GM12878 (cell line): ENCODE data around the gene PHF2. TPM values are rescaled to one million over a fixed set of nuclear protein-coding genes. Genes with fewer than 3 reads are reported as not detected.
A peak's percentile ranks its signal among the peaks of the same experiment; 100 is the strongest.

Source experiments
- ATAC-seq: fragments of 200-7000 bp; cut with Tn5 transposase; 3 replicates; pipeline ENCODE4 v1.9.1; 2020; ENCODE audit warnings: mild to moderate bottlenecking, moderate library complexity
- BruUV-seq: library from RNA; stranded (reverse); fragments of 400-500 nt; replicated peaks from 2 replicates; lab custom pipeline; 2021; lab: Mats Ljungman, UMichigan
- CTCF ChIA-PET: fragments of 300-600 bp; sonication (Branson Sonifier 250); formaldehyde crosslinking; extraction: SDS; loops from one replicate; lab custom pipeline; 2021; ENCODE audit warnings: inconsistent platforms; lab: Yijun Ruan, JAX
- POLR2A ChIA-PET: fragments of 350-600 bp; formaldehyde crosslinking; extraction: SDS; loops from one replicate; lab custom pipeline; 2021; ENCODE audit warnings: inconsistent platforms; lab: Charles Lee
- RAD21 ChIA-PET: fragments of 300-600 bp; sonication (Branson Sonifier 250); formaldehyde crosslinking; loops from one replicate; lab custom pipeline; 2023; ENCODE audit warnings: antibody characterized with exemption; ENCODE audit not compliant: unreplicated experiment; lab: Charles Lee
- SMC1A ChIA-PET: fragments of 300-600 bp; sonication (Branson Sonifier 250); formaldehyde crosslinking; loops from one replicate; lab custom pipeline; 2023; ENCODE audit not compliant: unreplicated experiment, uncharacterized antibody; lab: Charles Lee
- DNase-seq: peaks from one replicate; pipeline ENCODE4 v3.0.0-alpha.2; 2011; ENCODE audit warnings: low read depth, low spot score
- FAIRE-seq: peaks from 3 replicates; lab custom pipeline; 2011; peaks lifted over from hg19 to GRCh38; lab: Jason Lieb, UNC
- H2AFZ ChIP-seq: 2 replicates; pipeline ENCODE4 v1.6.0; 2011; ENCODE audit warnings: low read depth, low read length, control low read depth; ENCODE audit not compliant: control insufficient read depth
- H3K27ac ChIP-seq: 2 replicates; pipeline ENCODE4 v1.5.1; 2011; ENCODE audit warnings: control low read depth; ENCODE audit not compliant: control insufficient read depth, insufficient read depth
- H3K27me3 ChIP-seq, 2 experiments: replicated peaks in 1 of 2; 2 replicates each; pipeline versions ENCODE4 v1.6.0 to v1.6.1; 2011; ENCODE audit warnings: low read length in 1 of 2; ENCODE audit not compliant: control insufficient read depth in 2 of 2, insufficient read depth in 2 of 2
- H3K36me3 ChIP-seq, 2 experiments: 2 replicates each; pipeline ENCODE4 v1.5.1; 2011; ENCODE audit warnings: low read length in 1 of 2; ENCODE audit not compliant: control insufficient read depth in 2 of 2, insufficient read depth in 2 of 2
- H3K4me1 ChIP-seq: 2 replicates; pipeline ENCODE4 v1.6.1; 2011; ENCODE audit warnings: mild to moderate bottlenecking, low read length, moderate library complexity, mixed read lengths; ENCODE audit not compliant: control insufficient read depth, insufficient read depth
- H3K4me2 ChIP-seq: 2 replicates; pipeline ENCODE4 v1.6.0; 2011; ENCODE audit warnings: control low read depth; ENCODE audit not compliant: control insufficient read depth, insufficient read depth
- H3K4me3 ChIP-seq: fragments of 200-600 bp; sonication (generic); 2 replicates; pipeline ENCODE4 v1.5.1; 2016
- H3K79me2 ChIP-seq: 2 replicates; pipeline ENCODE4 v1.6.0; 2011; ENCODE audit warnings: low read length; ENCODE audit not compliant: control insufficient read depth, insufficient read depth
- H3K9ac ChIP-seq: 2 replicates; pipeline ENCODE4 v1.8.0; 2011; ENCODE audit warnings: low read length, control low read depth, mixed read lengths; ENCODE audit not compliant: control insufficient read depth, insufficient read depth
- H3K9me3 ChIP-seq: replicated peaks from 3 replicates; pipeline ENCODE4 v1.5.1; 2011; ENCODE audit warnings: mild to moderate bottlenecking, low read length; ENCODE audit not compliant: control insufficient read depth, insufficient read depth
- H4K20me1 ChIP-seq: 2 replicates; pipeline ENCODE4 v1.6.0; 2011; ENCODE audit not compliant: control insufficient read depth, insufficient read depth
- EGR1 ChIP-seq, 2 experiments: IDR thresholded peaks; 1 replicate in 1 of 2; 2 replicates in 1 of 2; pipeline ENCODE4 v1.6.1; 2011 to 2012; ENCODE audit warnings: low read depth in 2 of 2, low read length in 2 of 2, borderline replicate concordance in 1 of 2, mild to moderate bottlenecking in 1 of 2, moderate library complexity in 1 of 2
- FOXM1 ChIP-seq: IDR thresholded peaks from 2 replicates; pipeline ENCODE4 v1.6.1; 2012; ENCODE audit warnings: low read depth, mild to moderate bottlenecking, inconsistent platforms, low read length, moderate library complexity
- KDM1A ChIP-seq: fragments of 200-600 bp; sonication (generic); IDR thresholded peaks from 2 replicates; pipeline ENCODE4 v1.6.1; 2016; ENCODE audit warnings: borderline replicate concordance
- KLF5 ChIP-seq: fragments of 450-650 bp; IDR thresholded peaks from 2 replicates; pipeline ENCODE4 v1.6.1; 2014; ENCODE audit warnings: mild to moderate bottlenecking; ENCODE audit not compliant: partially characterized antibody
- MXI1 ChIP-seq: fragments of 150-350 bp; IDR thresholded peaks from 2 replicates; pipeline ENCODE4 v1.6.1; 2011; ENCODE audit warnings: low read depth, mild to moderate bottlenecking, inconsistent platforms, low read length, improper control_type of control experiment
- NBN ChIP-seq: fragments of 450-650 bp; IDR thresholded peaks from 2 replicates; pipeline ENCODE4 v1.6.1; 2016
- NR2C2 ChIP-seq: IDR thresholded peaks from 2 replicates; pipeline ENCODE4 v1.6.1; 2011; ENCODE audit warnings: borderline replicate concordance, low read depth; ENCODE audit not compliant: control insufficient read depth, insufficient read length
- NR2F1 ChIP-seq: fragments of 450-650 bp; conservative IDR thresholded peaks from 2 replicates; pipeline ENCODE4 v1.6.1; 2017; ENCODE audit warnings: mild to moderate bottlenecking
- PAX8 ChIP-seq: fragments of 450-650 bp; IDR thresholded peaks from 2 replicates; pipeline ENCODE4 v1.6.1; 2017; ENCODE audit warnings: mild to moderate bottlenecking, moderate library complexity
- RB1 ChIP-seq: fragments of 450-650 bp; formaldehyde crosslinking; IDR thresholded peaks from 2 replicates; pipeline ENCODE4 v1.6.1; 2017; ENCODE audit warnings: mild to moderate bottlenecking, borderline replicate concordance
- RUNX3 ChIP-seq: IDR thresholded peaks from 2 replicates; pipeline ENCODE4 v1.6.1; 2012; ENCODE audit warnings: low read length, inconsistent platforms
- SREBF2 ChIP-seq: IDR thresholded peaks from 2 replicates; pipeline ENCODE4 v1.6.1; 2012; ENCODE audit warnings: mild to moderate bottlenecking, low read length
- SUPT20H ChIP-seq: IDR thresholded peaks from 2 replicates; pipeline ENCODE4 v1.6.1; 2011; ENCODE audit warnings: low read depth, mild to moderate bottlenecking, low read length, moderate library complexity, borderline replicate concordance; ENCODE audit not compliant: control insufficient read depth
- ZSCAN29 ChIP-seq: fragments of 450-650 bp; IDR thresholded peaks from 2 replicates; pipeline ENCODE4 v1.6.1; 2017; ENCODE audit warnings: mild to moderate bottlenecking, moderate library complexity
- WGBS: methylation state at CpG from one replicate; pipeline ENCODE4 v1.1.6; 2016; ENCODE audit warnings: low lambda C conversion rate; ENCODE audit not compliant: insufficient replicate concordance, insufficient coverage; ENCODE audit errors: missing lambda C conversion rate; 5-methylcytosine and 5-hydroxymethylcytosine counted together
- in situ Hi-C: fragments of 300-500 bp; cut with MboI; formaldehyde crosslinking; loops from 9 replicates; pipeline ENCODE4 v1.14.3; 2018; ENCODE audit warnings: mixed read lengths
- intact Hi-C: fragments of 100-400 bp; cut with micrococcal nuclease; formaldehyde crosslinking; loops from one replicate; pipeline ENCODE4 v1.14.2; 2022; ENCODE audit not compliant: unreplicated experiment
- polyA plus RNA-seq, 11 experiments: library from polyadenylated mRNA; depleted of rRNA in 4 of 11; unstranded in 6 of 11; stranded (reverse) in 5 of 11; fragments of >200 nt; fragmentation: Nextera tagmentation in 4 of 11; fragmentation: Illumina TruSeq in 1 of 11; extraction: Ambion mirVana in 4 of 11; extraction: Trizol in 1 of 11; gene quantifications; 1 replicate in 1 of 11; 2 replicates in 10 of 11; pipeline versions ENCODE4 v1.2.1 to v1.2.3, GENCODE V29; 2011 to 2016; ENCODE audit warnings: inconsistent platforms in 2 of 11, missing spikeins in 2 of 11, low read depth in 1 of 11
- total RNA-seq, 4 experiments: library from RNA; depleted of rRNA in 3 of 4; stranded (reverse); fragments of >200 nt in 3 of 4; fragmentation: Illumina TruSeq in 1 of 4; extraction: Trizol in 1 of 4; gene quantifications; 2 replicates each; pipeline versions ENCODE4 v1.2.1 to v1.2.3, GENCODE V29; 2013 to 2021
- TF ChIP-seq, protein P1 (sequence below): fragments of 450-650 bp; IDR thresholded peaks from 2 replicates; pipeline ENCODE4 v1.6.1; 2016; ENCODE audit warnings: mild to moderate bottlenecking
- TF ChIP-seq, protein P2 (sequence below): IDR thresholded peaks from 2 replicates; pipeline ENCODE4 v1.6.1; 2011; ENCODE audit warnings: borderline replicate concordance, low read depth, mild to moderate bottlenecking, moderate library complexity, low read length; ENCODE audit not compliant: insufficient read depth, poor library complexity, severe bottlenecking

Gene PHF2
- total and polyA plus RNA-seq, 10 of the 15 experiments (the other 5 are each of a cell fraction or from before 2014, with no cell fraction given) = 0.34 to 13.3 (median 5.5) TPM

DNA sequence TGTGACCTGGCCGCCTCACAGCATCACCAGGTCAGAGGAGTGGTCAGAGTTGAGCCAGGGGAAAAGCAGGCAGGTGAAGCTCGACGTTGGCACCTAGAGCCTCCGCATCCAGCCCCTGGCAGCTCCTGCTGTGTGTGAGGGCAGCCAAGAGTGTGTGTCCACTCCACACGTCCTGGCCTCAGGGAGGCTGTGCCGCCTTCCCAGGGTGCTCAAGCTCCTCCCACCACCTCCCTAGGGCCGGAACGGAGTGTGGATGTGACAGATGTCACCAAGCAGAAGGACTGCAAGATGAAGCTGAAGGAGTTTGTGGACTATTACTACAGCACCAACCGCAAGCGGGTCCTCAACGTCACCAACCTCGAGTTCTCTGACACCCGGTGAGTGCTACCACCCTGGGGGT is 72.5 kb downstream of the PHF2 start:
- in situ Hi-C loops = no loop called here
- no peak overlapping the region for H2AFZ ChIP-seq
- RAD21 ChIA-PET = no interaction called here
- H3K4me3 ChIP-seq = no peak overlapping the region
- no peak overlapping the region for H3K4me2 ChIP-seq
- FAIRE-seq (no peak), DNase-seq (no peak), ATAC-seq (no peak)
- no peaks in the 10 kb centered on the region for H3K9me3 ChIP-seq
- H3K27me3 ChIP-seq = no peaks in the 10 kb centered on the region
- no peaks in the 10 kb centered on the region for H3K79me2 ChIP-seq
- no peaks in the 10 kb centered on the region for H3K4me1 ChIP-seq
- H3K36me3 ChIP-seq = peaks cover 11% of the 10 kb centered on the region in 2 experiments; a peak in 3 of 4 replicates
- no TSS peak for BruUV-seq
- CTCF ChIA-PET = no interaction called here
- intact Hi-C loops = no loop called here
- TF ChIP-seq, protein P1, sequence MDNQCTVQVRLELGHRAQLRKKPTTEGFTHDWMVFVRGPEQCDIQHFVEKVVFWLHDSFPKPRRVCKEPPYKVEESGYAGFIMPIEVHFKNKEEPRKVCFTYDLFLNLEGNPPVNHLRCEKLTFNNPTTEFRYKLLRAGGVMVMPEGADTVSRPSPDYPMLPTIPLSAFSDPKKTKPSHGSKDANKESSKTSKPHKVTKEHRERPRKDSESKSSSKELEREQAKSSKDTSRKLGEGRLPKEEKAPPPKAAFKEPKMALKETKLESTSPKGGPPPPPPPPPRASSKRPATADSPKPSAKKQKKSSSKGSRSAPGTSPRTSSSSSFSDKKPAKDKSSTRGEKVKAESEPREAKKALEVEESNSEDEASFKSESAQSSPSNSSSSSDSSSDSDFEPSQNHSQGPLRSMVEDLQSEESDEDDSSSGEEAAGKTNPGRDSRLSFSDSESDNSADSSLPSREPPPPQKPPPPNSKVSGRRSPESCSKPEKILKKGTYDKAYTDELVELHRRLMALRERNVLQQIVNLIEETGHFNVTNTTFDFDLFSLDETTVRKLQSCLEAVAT = no peak
- TF ChIP-seq RUNX3 (no peak), ZSCAN29 (no peak)
- 86% methylated on average over 13 of the region's 13 CpGs for WGBS
- no peaks in the 10 kb centered on the region for H4K20me1 ChIP-seq
- POLR2A ChIA-PET = no interaction called here
- H3K27ac ChIP-seq = no peak overlapping the region
- H3K9ac ChIP-seq = no peak overlapping the region
- SMC1A ChIA-PET = no interaction called here

DNA sequence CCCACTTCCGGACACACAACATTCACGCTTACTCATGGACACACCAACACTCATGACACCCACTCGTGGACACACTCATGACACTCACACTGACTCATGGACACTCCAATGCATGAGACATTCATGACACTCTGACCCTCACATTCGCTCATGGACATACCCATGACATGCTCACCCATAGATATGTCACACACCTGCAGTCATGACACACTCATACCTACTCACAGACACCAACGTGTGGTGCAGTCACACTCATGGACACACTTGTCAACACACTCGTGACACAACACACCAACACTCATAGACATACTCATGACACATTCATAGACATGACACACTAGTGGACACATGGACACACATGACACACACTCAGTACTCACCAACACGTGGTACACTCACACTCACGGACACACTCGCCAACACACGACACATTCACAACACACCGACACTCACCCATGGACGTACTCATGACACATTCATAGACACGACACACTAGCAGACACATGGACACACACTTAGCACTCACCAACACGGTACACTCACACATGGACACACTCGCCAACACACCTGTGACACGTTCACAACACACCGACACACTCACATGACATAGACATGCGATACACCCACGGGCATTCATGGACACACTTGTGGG is 73.4 kb downstream of the PHF2 start:
- Histone ChIP-seq H3K4me3 (no peak overlapping the region), H3K79me2 (no peaks in the 10 kb centered on the region), H3K4me2 (no peak overlapping the region), H2AFZ (no peak overlapping the region), H3K9me3 (no peaks in the 10 kb centered on the region), H3K27me3 (no peaks in the 10 kb centered on the region), H3K4me1 (no peaks in the 10 kb centered on the region), H3K9ac (no peak overlapping the region), H4K20me1 (no peaks in the 10 kb centered on the region), H3K27ac (no peak overlapping the region), H3K36me3 (peaks cover 11% of the 10 kb centered on the region in 2 experiments; a peak in 3 of 4 replicates)
- intact Hi-C loops = no loop called here
- CTCF ChIA-PET = no interaction called here
- in situ Hi-C loops = no loop called here
- ATAC-seq (no peak), DNase-seq (no peak), FAIRE-seq (no peak)
- WGBS = 88% methylated on average over 19 of the region's 19 CpGs
- POLR2A ChIA-PET = no interaction called here
- RAD21 ChIA-PET = no interaction called here
- no TSS peak for BruUV-seq
- SMC1A ChIA-PET = no interaction called here
- TF ChIP-seq PAX8 (no peak), KLF5 (no peak), SREBF2 (no peak), RB1 (no peak), SUPT20H (no peak), KDM1A (no peak), NR2F1 (no peak), NBN (no peak), MXI1 (no peak), FOXM1 (no peak), EGR1 (IDR thresholded peaks at IDR 0.05; ENCODE audit: borderline replicate concordance in 1 of 2, low read depth in 2 of 2, low read length in 2 of 2) (no peak), RUNX3 (no peak), NR2C2 (peak; percentile 42)
- TF ChIP-seq, protein P2, sequence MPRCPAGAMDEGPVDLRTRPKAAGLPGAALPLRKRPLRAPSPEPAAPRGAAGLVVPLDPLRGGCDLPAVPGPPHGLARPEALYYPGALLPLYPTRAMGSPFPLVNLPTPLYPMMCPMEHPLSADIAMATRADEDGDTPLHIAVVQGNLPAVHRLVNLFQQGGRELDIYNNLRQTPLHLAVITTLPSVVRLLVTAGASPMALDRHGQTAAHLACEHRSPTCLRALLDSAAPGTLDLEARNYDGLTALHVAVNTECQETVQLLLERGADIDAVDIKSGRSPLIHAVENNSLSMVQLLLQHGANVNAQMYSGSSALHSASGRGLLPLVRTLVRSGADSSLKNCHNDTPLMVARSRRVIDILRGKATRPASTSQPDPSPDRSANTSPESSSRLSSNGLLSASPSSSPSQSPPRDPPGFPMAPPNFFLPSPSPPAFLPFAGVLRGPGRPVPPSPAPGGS = peak; percentile 96
